ENCODE data around the gene PSD2. TPM values are rescaled to one million over a fixed set of nuclear protein-coding genes. Genes with fewer than 3 reads are reported as not detected.

PSD2 gene
- total RNA-seq, 2 experiments from 2014 or later: not detected

DNA sequence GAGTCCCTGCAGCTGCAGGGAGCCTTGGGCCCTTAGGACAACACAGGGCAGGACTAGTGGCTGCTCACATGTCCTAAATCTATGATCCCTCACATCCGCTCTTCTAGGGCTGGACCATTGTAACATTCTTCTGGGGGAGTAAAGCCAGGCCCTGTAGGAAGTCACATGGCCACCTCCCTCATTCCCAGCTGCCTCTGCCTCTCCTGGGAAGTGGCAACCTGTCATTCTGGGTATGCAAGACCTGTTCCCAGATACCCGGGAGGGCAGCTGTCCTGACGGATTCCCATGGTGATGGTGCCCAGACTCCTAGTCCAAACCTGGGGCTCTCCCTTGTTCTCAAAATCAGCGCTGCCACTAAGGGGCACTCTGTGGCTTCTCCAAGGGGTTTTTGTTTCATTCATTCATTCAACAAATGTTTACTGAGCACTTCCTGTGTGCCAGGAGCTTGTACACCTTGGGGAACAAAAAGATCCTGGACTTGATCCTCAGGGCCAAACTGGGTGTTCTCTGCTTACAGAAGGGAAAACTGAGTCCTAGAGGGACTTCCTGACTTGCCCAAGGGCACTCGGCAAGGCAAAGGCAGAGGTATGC, 85.6 kb downstream of the PSD2 start:
- Mint-ChIP-seq H3K9me3 (ENCODE audit: insufficient read depth) (no peaks in the 10 kb centered on the region), H3K4me1 (ENCODE audit: low read depth) (peaks cover 7% of the 10 kb centered on the region), H3K27ac (no peak overlapping the region), H3K27me3 (ENCODE audit: low read depth) (peaks cover 2% of the 10 kb centered on the region), H3K4me3 (no peak overlapping the region), H3K36me3 (ENCODE audit: low read depth) (no peaks in the 10 kb centered on the region)
- ChIA-PET POLR2A (no interaction called here), CTCF (no interaction called here)
- ATAC-seq: no peak
- no peak for DNase-seq

DNA sequence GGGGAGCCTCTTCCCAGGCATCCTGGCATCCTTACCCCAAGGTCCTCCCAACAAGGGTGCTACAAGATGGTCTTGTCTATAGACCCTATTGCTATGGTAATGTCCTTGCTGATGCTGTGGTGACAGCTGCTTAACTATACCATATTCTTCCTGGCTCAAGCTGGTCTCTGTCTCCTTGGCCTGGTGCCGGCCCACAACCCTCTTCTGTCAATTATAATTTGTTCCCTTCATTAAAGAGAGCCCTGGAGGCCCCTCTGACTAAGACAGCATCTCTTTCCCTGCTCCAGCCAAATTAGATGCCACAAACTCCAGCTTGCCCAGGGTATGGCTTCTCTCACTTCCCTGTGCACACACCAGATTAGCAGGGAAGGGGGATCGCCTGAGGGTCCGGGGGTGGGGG, 86.7 kb downstream of the PSD2 start:
- ChIA-PET POLR2A (interaction anchor here (1.0 kb wide), 1 partner anchor 19 kb away, joined by 3 read pairs; no protein-coding TSS in a partner anchor), CTCF (no interaction called here)
- Mint-ChIP-seq H3K27ac (no peak overlapping the region), H3K4me3 (no peak overlapping the region), H3K27me3 (ENCODE audit: low read depth) (peaks cover 3% of the 10 kb centered on the region), H3K9me3 (ENCODE audit: insufficient read depth) (no peaks in the 10 kb centered on the region), H3K36me3 (ENCODE audit: low read depth) (no peaks in the 10 kb centered on the region), H3K4me1 (ENCODE audit: low read depth) (no peaks in the 10 kb centered on the region)
- DNase-seq (no peak), ATAC-seq (no peak)

DNA sequence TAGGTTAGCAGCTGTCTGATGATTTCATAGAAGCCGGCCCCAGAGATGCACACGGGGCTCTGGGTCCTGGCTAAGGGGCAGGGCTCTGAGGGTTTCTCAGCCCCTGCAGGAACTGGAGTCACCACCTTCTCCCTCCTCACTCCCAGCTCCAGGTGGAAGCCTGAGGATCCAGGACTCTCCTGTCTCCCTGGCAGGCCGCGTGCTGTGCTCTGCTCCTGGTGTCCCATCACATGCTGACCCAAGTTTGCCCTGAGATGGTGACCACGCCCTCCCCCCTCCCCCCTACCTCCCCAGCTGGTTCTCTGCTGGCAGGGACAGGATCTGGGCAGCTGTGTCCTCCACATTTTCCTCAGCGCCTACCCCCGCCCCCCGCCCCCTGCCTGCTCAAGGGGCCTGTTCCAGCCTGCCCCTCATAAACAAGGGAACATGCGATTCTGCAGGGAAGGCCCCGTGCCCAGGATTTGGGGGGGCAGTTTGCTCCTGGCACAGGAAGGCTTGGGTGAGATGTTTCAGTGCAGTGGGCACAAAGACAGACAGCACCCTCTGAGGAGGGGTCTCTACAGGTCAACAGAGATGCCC, 87.4 kb downstream of the PSD2 start:
- ChIA-PET CTCF (no interaction called here), POLR2A (interaction anchor here (1.0 kb wide), 1 partner anchor 20 kb away, joined by 3 read pairs; no protein-coding TSS in a partner anchor)
- Mint-ChIP-seq H3K9me3 (ENCODE audit: insufficient read depth) (no peaks in the 10 kb centered on the region), H3K36me3 (ENCODE audit: low read depth) (no peaks in the 10 kb centered on the region), H3K27me3 (ENCODE audit: low read depth) (peaks cover 6% of the 10 kb centered on the region), H3K4me3 (no peak overlapping the region), H3K4me1 (ENCODE audit: low read depth) (peaks cover 2% of the 10 kb centered on the region), H3K27ac (no peak overlapping the region)
- no peak for ATAC-seq
- DNase-seq: no peak

DNA sequence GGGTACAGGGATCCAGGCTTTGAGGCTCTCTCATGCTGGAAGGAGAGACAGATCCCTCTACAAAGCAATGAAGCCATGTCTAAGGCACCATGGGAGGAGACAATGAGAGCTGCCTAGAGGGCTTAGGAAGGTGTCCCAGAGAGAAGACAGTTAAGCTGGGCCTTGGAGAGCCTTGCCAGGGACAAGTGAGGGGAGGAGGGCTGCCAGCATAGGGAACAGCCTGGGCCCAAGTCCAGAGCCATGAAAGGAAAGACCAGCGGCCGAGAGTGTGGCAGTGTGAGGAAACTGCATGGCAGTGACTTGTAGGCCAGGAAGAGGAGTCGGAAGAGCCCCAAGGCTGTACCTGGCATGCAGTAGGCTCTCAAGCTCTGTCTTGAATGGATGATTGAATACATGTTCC, 88.5 kb downstream of the PSD2 start:
- POLR2A ChIA-PET: no interaction called here
- no peaks in the 10 kb centered on the region for H3K9me3 Mint-ChIP-seq (ENCODE audit: insufficient read depth)
- H3K4me1 Mint-ChIP-seq (ENCODE audit: low read depth): peaks cover 10% of the 10 kb centered on the region
- H3K27ac Mint-ChIP-seq: no peak overlapping the region
- H3K4me3 Mint-ChIP-seq: no peak overlapping the region
- ATAC-seq (no peak), DNase-seq (no peak)
- no peaks in the 10 kb centered on the region for H3K36me3 Mint-ChIP-seq (ENCODE audit: low read depth)
- CTCF ChIA-PET: interaction anchor here (0.7 kb wide), 1 partner anchor 1932 kb away, joined by 3 read pairs; no protein-coding TSS in a partner anchor
- H3K27me3 Mint-ChIP-seq (ENCODE audit: low read depth): peaks cover 6% of the 10 kb centered on the region

DNA sequence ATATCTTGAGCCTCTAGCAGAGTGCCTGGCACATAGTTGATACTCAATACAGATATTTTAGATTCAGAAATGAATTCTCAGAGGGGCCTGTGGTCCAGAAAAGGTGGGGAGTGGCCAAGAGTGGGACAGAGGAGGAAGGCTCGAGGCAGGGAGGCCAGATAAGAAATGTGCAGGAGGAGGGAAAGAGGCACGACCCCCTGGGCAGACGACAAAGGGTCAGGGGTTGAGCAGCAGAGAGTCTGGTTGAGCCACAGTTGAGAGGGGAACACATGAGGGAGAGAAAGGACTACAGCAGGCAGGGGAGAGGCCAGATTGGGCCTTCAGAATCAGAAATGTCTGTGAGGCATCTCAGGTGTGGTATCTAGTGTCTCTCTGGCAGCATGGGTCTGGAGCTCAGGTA, 89.1 kb downstream of the PSD2 start:
- Mint-ChIP-seq H3K4me3 (no peak overlapping the region), H3K36me3 (ENCODE audit: low read depth) (no peaks in the 10 kb centered on the region), H3K9me3 (ENCODE audit: insufficient read depth) (no peaks in the 10 kb centered on the region), H3K4me1 (ENCODE audit: low read depth) (peaks cover 10% of the 10 kb centered on the region), H3K27me3 (ENCODE audit: low read depth) (peaks cover 11% of the 10 kb centered on the region), H3K27ac (no peak overlapping the region)
- ATAC-seq (no peak), DNase-seq (no peak)
- CTCF ChIA-PET: interaction anchor here (0.7 kb wide), 1 partner anchor 1931 kb away, joined by 3 read pairs; no protein-coding TSS in a partner anchor
- POLR2A ChIA-PET: no interaction called here

DNA sequence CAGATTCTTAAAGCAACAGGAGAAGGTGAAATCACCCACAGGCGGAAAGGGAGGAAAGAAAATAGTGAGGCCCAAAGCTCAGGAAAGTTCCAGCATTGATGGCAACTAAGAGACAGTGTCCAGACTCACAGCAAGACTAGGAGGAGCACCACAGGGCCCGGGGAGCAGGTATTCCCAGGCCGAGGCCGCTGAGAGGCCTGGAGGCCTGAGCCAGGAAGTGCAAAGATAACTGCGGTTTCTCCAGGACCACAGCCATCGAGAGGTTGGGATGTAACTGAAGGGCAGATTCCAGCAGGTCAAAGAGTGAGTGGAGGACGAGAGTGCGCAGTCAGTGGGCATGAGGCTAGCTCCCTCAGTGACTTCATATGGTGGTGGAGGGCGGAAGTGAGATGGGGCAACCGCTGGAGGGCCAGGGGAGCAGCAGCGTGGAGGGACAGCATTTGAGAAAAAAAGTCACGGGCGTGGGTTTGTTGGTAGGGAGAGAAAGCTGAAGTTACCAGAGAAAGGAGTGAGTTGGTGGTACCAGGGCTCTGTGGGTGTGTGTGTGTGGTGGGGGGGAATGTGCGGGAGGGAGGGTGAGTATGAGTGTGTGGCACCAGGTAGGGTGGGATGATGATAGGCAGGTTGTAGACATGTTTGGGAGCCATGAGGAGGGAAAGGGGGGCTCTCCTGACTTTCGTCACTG, 89.7 kb downstream of the PSD2 start:
- H3K27me3 Mint-ChIP-seq (ENCODE audit: low read depth): peaks cover 14% of the 10 kb centered on the region
- ChIA-PET CTCF (interaction anchor here (1.4 kb wide), 1 partner anchor 22 kb away, joined by 4 read pairs; no protein-coding TSS in a partner anchor), POLR2A (no interaction called here)
- H3K9me3 Mint-ChIP-seq (ENCODE audit: insufficient read depth): no peaks in the 10 kb centered on the region
- H3K36me3 Mint-ChIP-seq (ENCODE audit: low read depth): no peaks in the 10 kb centered on the region
- no peak overlapping the region for H3K4me3 Mint-ChIP-seq
- DNase-seq: no peak
- no peak for ATAC-seq
- no peak overlapping the region for H3K27ac Mint-ChIP-seq
- H3K4me1 Mint-ChIP-seq (ENCODE audit: low read depth): peaks cover 10% of the 10 kb centered on the region

DNA sequence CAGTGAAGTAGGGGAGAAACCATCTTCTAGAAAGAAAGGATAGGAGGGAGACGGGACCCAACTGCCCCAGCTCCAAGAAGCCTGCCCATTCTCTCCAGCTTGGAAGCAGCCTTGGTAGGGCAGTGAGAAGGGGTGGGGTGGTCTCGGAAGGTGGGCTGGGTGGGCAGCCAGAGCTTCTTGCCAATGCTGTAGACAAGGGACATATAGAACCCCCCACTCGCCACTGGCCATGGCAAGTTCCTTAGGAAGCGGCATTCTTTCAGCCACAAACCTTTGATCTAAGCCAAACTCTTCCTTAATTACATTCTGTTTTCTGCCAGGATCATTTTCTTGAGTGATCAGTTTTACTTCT, 90.2 kb downstream of the PSD2 start:
- no peak overlapping the region for H3K27ac Mint-ChIP-seq
- no peak for DNase-seq
- H3K27me3 Mint-ChIP-seq (ENCODE audit: low read depth): peaks cover 14% of the 10 kb centered on the region
- H3K36me3 Mint-ChIP-seq (ENCODE audit: low read depth): no peaks in the 10 kb centered on the region
- H3K9me3 Mint-ChIP-seq (ENCODE audit: insufficient read depth): no peaks in the 10 kb centered on the region
- no peak overlapping the region for H3K4me3 Mint-ChIP-seq
- ChIA-PET CTCF (interaction anchor here (1.4 kb wide), 1 partner anchor 22 kb away, joined by 4 read pairs; no protein-coding TSS in a partner anchor), POLR2A (no interaction called here)
- peaks cover 10% of the 10 kb centered on the region for H3K4me1 Mint-ChIP-seq (ENCODE audit: low read depth)
- no peak for ATAC-seq

DNA sequence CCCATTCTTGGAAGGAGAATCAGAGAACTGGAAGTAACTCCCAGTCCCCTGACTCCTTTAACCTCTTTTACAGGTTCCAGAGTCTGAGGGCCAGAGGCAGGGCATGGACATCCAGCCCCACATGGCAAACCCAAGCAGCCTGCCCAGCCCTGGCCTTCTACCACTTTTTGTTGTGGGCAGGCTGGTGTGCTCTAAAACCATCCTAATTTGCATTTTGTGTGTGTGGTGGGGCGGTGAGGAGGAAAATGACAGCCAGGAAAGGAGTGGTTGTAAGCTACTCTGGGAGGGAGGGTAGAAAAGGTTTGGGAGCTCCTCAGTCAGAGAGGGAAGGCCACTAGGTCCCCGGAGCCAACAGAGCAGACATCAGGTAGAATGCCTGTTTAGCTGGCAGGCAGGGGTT, 90.6 kb downstream of the PSD2 start:
- Mint-ChIP-seq H3K27ac (no peak overlapping the region), H3K4me1 (ENCODE audit: low read depth) (peaks cover 10% of the 10 kb centered on the region), H3K36me3 (ENCODE audit: low read depth) (no peaks in the 10 kb centered on the region), H3K4me3 (no peak overlapping the region), H3K27me3 (ENCODE audit: low read depth) (peaks cover 14% of the 10 kb centered on the region), H3K9me3 (ENCODE audit: insufficient read depth) (no peaks in the 10 kb centered on the region)
- ATAC-seq (no peak), DNase-seq (no peak)
- ChIA-PET POLR2A (no interaction called here), CTCF (interaction anchor here (1.4 kb wide), 1 partner anchor 23 kb away, joined by 4 read pairs; no protein-coding TSS in a partner anchor)

DNA sequence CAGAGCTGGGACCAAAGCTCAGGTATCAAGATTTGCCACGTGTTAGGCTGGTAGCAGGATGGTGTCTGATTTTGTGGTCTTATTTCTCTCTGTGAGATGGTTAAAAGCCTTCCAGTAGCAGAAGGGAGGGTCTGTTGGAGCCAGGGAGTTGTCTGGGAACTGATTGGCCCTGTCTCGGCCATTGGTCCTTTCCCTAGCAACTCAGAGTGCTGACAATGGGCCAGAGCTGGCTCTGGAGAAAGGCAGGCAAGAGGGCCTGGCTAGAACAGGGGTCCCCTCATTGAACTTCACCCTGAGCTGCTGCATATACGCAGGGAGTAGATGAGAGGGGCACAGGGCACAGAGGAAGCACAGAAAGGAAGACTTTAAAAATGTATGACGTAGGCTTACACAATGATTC, 92.8 kb downstream of the PSD2 start:
- no peak for ATAC-seq
- Mint-ChIP-seq H3K9me3 (ENCODE audit: insufficient read depth) (no peaks in the 10 kb centered on the region), H3K27me3 (ENCODE audit: low read depth) (peaks cover 21% of the 10 kb centered on the region), H3K27ac (no peak overlapping the region), H3K4me1 (ENCODE audit: low read depth) (peaks cover 10% of the 10 kb centered on the region), H3K36me3 (ENCODE audit: low read depth) (no peaks in the 10 kb centered on the region), H3K4me3 (no peak overlapping the region)
- ChIA-PET CTCF (interaction anchor here (1.2 kb wide), 1 partner anchor 101 kb away, joined by 3 read pairs; no protein-coding TSS in a partner anchor), POLR2A (no interaction called here)
- DNase-seq: no peak

DNA sequence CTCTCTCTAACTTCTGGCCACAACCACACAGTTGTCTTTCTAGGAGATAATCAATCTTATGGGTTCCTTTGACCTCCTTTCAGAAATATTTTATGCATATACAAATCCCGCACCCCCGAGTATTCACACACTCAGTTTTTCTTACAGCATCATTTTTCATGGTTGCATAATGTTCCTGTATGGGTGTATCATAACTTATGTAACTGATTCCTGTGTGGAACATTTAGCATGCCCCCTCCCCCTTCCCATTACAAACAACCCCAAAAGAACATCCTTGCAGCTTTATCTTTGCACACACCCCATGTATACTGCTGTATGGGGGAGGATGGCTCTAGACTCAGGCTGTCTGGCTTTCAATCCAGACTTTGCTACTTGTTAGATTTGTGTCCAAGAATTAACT, 93.8 kb downstream of the PSD2 start:
- H3K4me1 Mint-ChIP-seq (ENCODE audit: low read depth): peaks cover 10% of the 10 kb centered on the region
- no peaks in the 10 kb centered on the region for H3K9me3 Mint-ChIP-seq (ENCODE audit: insufficient read depth)
- no peak overlapping the region for H3K27ac Mint-ChIP-seq
- DNase-seq: no peak
- H3K27me3 Mint-ChIP-seq (ENCODE audit: low read depth): peaks cover 21% of the 10 kb centered on the region
- POLR2A ChIA-PET: no interaction called here
- H3K36me3 Mint-ChIP-seq (ENCODE audit: low read depth): no peaks in the 10 kb centered on the region
- no peak for ATAC-seq
- H3K4me3 Mint-ChIP-seq: no peak overlapping the region
- CTCF ChIA-PET: interaction anchor here (0.9 to 1.2 kb wide), 2 partner anchors 102 to 114 kb away, joined by 3 read pairs; no protein-coding TSS in a partner anchor

DNA sequence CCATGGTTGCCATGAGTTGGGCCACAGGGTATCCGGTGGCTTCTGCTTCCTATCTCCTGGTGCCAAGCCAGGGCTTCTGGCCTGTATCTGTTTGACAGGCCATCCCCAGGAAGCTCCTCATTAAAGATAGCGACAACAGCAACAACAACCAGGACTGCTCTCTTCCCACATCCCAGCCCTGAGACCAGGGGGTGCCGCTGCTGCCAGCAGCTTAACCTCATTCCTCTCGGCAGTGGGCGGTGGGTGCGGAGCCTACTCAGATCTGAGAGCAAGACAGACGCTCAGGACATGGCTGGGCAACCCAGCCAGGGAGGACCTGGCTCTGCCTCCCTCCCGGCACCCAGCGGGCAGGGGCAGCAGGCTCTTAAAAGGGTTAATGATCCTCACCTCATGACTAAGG, 98.3 kb downstream of the PSD2 start:
- H3K4me1 Mint-ChIP-seq (ENCODE audit: low read depth): peaks cover 1% of the 10 kb centered on the region
- ChIA-PET POLR2A (no interaction called here), CTCF (no interaction called here)
- no peaks in the 10 kb centered on the region for H3K9me3 Mint-ChIP-seq (ENCODE audit: insufficient read depth)
- ATAC-seq: no peak
- no peak overlapping the region for H3K27ac Mint-ChIP-seq
- DNase-seq: no peak
- no peaks in the 10 kb centered on the region for H3K36me3 Mint-ChIP-seq (ENCODE audit: low read depth)
- peaks cover 17% of the 10 kb centered on the region for H3K27me3 Mint-ChIP-seq (ENCODE audit: low read depth)
- no peak overlapping the region for H3K4me3 Mint-ChIP-seq

Data from activated CD8-positive, alpha-beta T cell treated with anti-CD3 and anti-CD28 coated beads, Interleukin-2, amount 10 ng/mL, durations not matched to agents 7 days and 5 days (primary cell).